ENCODE measurements around the gene SIGLEC9.

Gene SIGLEC9

DNA sequence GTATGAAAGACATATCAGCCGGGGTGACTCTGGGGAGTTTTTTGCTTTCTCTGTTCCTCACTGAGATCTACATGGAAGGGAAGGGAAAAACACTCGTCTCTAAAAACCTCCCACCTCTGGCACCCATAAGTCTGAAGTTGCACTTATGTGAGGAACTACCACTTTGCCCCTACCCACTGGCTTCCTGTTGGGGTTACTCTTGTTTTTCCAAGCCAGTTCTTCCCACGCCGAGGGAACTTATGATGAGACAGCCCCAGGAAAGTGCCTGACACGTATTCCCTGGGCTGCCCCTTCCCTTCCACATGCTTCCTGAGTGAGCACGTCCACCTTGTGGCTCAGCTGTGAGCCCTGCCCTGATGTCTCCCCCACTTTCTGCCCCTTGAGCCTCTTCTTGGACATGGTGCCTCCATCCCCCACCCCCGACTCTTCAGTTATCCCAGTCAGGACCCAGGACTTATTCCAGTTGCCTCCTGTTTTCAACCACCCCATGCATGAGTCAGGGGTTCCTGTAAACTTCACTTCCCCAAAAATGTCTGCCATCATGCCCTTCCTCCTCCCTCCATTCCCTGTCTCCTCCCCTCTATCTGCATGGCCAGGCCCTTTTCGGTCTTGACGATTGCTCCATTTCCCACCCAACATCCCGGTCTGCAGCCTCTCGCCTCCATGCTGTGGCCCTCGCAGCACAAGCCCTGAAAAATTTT, 12.3 kb downstream of the SIGLEC9 start:
- no peak overlapping the region for H3K4me3 ChIP-seq (ENCODE audit: low read depth, low read length)
- H3K9me3 ChIP-seq (ENCODE audit: control insufficient read depth, insufficient read depth, low read depth, low read length) = no peaks in the 10 kb centered on the region
- ChIA-PET POLR2A (interaction anchor here (0.7 kb wide), 1 partner anchor 100 kb away, joined by 3 read pairs; no protein-coding TSS in a partner anchor), CTCF (interaction anchor here (0.6 to 2.8 kb wide), 4 partner anchors 18 to 442 kb away, joined by 3 to 13 read pairs (median 3); no protein-coding TSS in a partner anchor)
- H3K27ac ChIP-seq (ENCODE audit: extremely low read depth, low read depth, low read length) = no peak overlapping the region
- TF ChIP-seq ZNF521 (tag by site-specific recombination; IDR thresholded peaks at IDR 0.05) (no peak), ZFHX2 (tag by site-specific recombination; conservative IDR thresholded peaks at IDR 0.05) (no peak), ZNF544 (tag by site-specific recombination; IDR thresholded peaks at IDR 0.05) (no peak), ZNF2 (tag by site-specific recombination; IDR thresholded peaks at IDR 0.05) (no peak), ZNF394 (tag by site-specific recombination; IDR thresholded peaks at IDR 0.05; ENCODE audit: borderline replicate concordance) (no peak), SCRT1 (tag by site-specific recombination; IDR thresholded peaks at IDR 0.05; ENCODE audit: borderline replicate concordance) (no peak), ZNF629 (tag by site-specific recombination; IDR thresholded peaks at IDR 0.05) (no peak), ZNF221 (tag by site-specific recombination; IDR thresholded peaks at IDR 0.05; ENCODE audit: borderline replicate concordance) (no peak), ZSCAN30 (tag by site-specific recombination; IDR thresholded peaks at IDR 0.05) (no peak), ZBTB1 (tag by site-specific recombination; IDR thresholded peaks at IDR 0.05) (no peak), ZIC2 (tag by site-specific recombination; IDR thresholded peaks at IDR 0.05) (no peak), ZNF555 (tag by site-specific recombination; conservative IDR thresholded peaks at IDR 0.05) (no peak), YY2 (tag by site-specific recombination; IDR thresholded peaks at IDR 0.05) (no peak)
- TF ChIP-seq, protein P1, sequence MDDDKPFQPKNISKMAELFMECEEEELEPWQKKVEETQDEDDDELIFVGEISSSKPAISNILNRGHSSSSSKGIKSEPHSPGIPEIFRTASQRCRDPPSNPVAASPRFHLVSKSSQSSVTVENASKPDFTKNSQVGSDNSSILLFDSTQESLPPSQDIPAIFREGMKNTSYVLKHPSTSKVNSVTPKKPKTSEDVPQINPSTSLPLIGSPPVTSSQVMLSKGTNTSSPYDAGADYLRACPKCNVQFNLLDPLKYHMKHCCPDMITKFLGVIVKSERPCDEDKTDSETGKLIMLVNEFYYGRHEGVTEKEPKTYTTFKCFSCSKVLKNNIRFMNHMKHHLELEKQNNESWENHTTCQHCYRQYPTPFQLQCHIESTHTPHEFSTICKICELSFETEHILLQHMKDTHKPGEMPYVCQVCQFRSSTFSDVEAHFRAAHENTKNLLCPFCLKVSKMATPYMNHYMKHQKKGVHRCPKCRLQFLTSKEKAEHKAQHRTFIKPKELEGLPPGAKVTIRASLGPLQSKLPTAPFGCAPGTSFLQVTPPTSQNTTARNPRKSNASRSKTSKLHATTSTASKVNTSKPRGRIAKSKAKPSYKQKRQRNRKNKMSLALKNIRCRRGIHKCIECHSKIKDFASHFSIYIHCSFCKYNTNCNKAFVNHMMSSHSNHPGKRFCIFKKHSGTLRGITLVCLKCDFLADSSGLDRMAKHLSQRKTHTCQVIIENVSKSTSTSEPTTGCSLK (tag by site-specific recombination; IDR thresholded peaks at IDR 0.05) = no peak
- TF ChIP-seq, protein P2, sequence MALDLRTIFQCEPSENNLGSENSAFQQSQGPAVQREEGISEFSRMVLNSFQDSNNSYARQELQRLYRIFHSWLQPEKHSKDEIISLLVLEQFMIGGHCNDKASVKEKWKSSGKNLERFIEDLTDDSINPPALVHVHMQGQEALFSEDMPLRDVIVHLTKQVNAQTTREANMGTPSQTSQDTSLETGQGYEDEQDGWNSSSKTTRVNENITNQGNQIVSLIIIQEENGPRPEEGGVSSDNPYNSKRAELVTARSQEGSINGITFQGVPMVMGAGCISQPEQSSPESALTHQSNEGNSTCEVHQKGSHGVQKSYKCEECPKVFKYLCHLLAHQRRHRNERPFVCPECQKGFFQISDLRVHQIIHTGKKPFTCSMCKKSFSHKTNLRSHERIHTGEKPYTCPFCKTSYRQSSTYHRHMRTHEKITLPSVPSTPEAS (tag by site-specific recombination; IDR thresholded peaks at IDR 0.05) = no peak
- TF ChIP-seq, protein P3, sequence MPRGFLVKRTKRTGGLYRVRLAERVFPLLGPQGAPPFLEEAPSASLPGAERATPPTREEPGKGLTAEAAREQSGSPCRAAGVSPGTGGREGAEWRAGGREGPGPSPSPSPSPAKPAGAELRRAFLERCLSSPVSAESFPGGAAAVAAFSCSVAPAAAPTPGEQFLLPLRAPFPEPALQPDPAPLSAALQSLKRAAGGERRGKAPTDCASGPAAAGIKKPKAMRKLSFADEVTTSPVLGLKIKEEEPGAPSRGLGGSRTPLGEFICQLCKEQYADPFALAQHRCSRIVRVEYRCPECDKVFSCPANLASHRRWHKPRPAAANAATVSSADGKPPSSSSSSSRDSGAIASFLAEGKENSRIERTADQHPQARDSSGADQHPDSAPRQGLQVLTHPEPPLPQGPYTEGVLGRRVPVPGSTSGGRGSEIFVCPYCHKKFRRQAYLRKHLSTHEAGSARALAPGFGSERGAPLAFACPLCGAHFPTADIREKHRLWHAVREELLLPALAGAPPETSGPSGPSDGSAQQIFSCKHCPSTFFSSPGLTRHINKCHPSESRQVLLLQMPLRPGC (tag by site-specific recombination; IDR thresholded peaks at IDR 0.05) = no peak
- H3K36me3 ChIP-seq (ENCODE audit: control insufficient read depth in 2 of 2, insufficient read depth in 1 of 2, low read length in 2 of 2) = no peaks in the 10 kb centered on the region
- no peaks in the 10 kb centered on the region for H3K4me1 ChIP-seq (ENCODE audit: control insufficient read depth, insufficient read depth, low read length)

DNA sequence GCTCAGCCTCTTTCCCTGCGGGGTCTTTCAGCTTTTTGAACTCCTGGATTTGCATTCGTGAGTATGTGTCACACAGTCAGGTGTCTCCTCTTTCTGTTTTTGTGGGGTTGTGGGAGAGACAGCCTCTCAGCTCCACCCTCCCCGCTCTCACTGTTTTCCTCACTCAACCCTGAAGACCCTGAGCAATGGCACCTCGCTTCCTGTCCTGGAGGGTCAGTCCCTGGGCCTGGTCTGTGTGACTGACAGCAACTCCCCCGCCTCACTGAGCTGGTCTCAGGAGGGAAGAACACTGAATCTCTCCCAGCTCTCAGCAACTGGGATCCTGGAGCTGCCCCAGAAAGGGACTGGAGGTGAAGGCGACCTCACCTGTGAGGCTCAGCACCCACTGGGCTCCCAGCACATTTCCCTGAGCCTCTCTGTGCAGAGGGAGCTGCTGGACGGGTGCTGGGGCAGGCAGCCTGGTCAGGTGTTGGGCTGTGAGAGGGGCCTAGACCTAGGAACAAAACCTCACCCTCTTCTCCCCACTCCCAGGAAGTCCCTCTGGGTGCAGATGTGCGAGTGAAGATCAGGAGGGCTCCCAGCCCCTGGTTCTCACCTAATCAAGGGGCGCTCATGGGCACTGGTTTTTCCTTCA, 13.2 kb downstream of the SIGLEC9 start:
- H3K4me1 ChIP-seq (ENCODE audit: control insufficient read depth, insufficient read depth, low read length) = no peaks in the 10 kb centered on the region
- TF ChIP-seq ZNF169 (tag by site-specific recombination; IDR thresholded peaks at IDR 0.05) (no peak), ZFP41 (tag by site-specific recombination; IDR thresholded peaks at IDR 0.05; ENCODE audit: borderline replicate concordance) (no peak), ZNF510 (tag by site-specific recombination; IDR thresholded peaks at IDR 0.05; ENCODE audit: insufficient replicate concordance) (no peak), ZNF19 (tag by site-specific recombination; IDR thresholded peaks at IDR 0.05; ENCODE audit: low read depth) (no peak)
- ChIA-PET POLR2A (no interaction called here), CTCF (interaction anchor here (0.5 to 2.8 kb wide), 4 partner anchors 17 to 442 kb away, joined by 3 to 13 read pairs (median 3); no protein-coding TSS in a partner anchor)
- H3K9me3 ChIP-seq (ENCODE audit: control insufficient read depth, insufficient read depth, low read depth, low read length) = no peaks in the 10 kb centered on the region
- H3K4me3 ChIP-seq (ENCODE audit: low read depth, low read length) = no peak overlapping the region
- H3K27ac ChIP-seq (ENCODE audit: extremely low read depth, low read depth, low read length) = no peak overlapping the region
- no peaks in the 10 kb centered on the region for H3K36me3 ChIP-seq (ENCODE audit: control insufficient read depth in 2 of 2, insufficient read depth in 1 of 2, low read length in 2 of 2)

Data from HEK293 (cell line).